Lung (tissue), 12 donors: Measurements from ENCODE around the gene ELFN1. TPM values are rescaled to one million over a fixed set of nuclear protein-coding genes. Genes with fewer than 3 reads are reported as not detected.

ENCODE experiments used
- ATAC-seq: fragments of 200-7000 bp; cut with Tn5 transposase; one replicate; pipeline ENCODE4 v1.9.1; 2020; ENCODE audit warnings: moderate number of reproducible peaks; ENCODE audit not compliant: insufficient read depth, low FRiP score
- DNase-seq, 3 donors: peaks; one replicate each; pipeline ENCODE4 v3.0.0-alpha.2; 2013 to 2017
- H3K27ac ChIP-seq, 2 donors: one replicate each; pipeline ENCODE4 v1.5.1; 2013; ENCODE audit warnings: mild to moderate bottlenecking in 2 of 2, moderate library complexity in 2 of 2, control low read depth in 1 of 2, inconsistent platforms in 1 of 2, low read depth in 1 of 2, low read length in 1 of 2
- H3K27me3 ChIP-seq, 3 donors: one replicate each; pipeline ENCODE4 v1.5.1; 2013; ENCODE audit warnings: low read length in 2 of 3; ENCODE audit not compliant: control insufficient read depth in 3 of 3, insufficient read depth in 3 of 3
- H3K36me3 ChIP-seq, 4 donors: one replicate each; pipeline ENCODE4 v1.5.1; 2013; ENCODE audit warnings: low read length in 4 of 4, mild to moderate bottlenecking in 1 of 4, moderate library complexity in 1 of 4; ENCODE audit not compliant: control insufficient read depth in 4 of 4, insufficient read depth in 4 of 4
- H3K4me1 ChIP-seq, 5 donors: one replicate each; pipeline ENCODE4 v1.5.1; 2013; ENCODE audit warnings: low read length in 5 of 5, mild to moderate bottlenecking in 2 of 5, moderate library complexity in 1 of 5; ENCODE audit not compliant: control insufficient read depth in 5 of 5, insufficient read depth in 5 of 5
- H3K4me3 ChIP-seq: one replicate; pipeline ENCODE4 v1.5.1; 2013; ENCODE audit warnings: mild to moderate bottlenecking, control low read depth, moderate library complexity
- H3K9ac ChIP-seq, 2 donors: one replicate each; pipeline ENCODE4 v1.5.1; 2013; ENCODE audit warnings: low read length in 2 of 2, control low read depth in 1 of 2; ENCODE audit not compliant: insufficient read depth in 1 of 2
- H3K9me3 ChIP-seq, 4 donors: one replicate each; pipeline ENCODE4 v1.5.1; 2013; ENCODE audit warnings: low read length in 3 of 4, mild to moderate bottlenecking in 1 of 4, moderate library complexity in 1 of 4; ENCODE audit not compliant: control insufficient read depth in 4 of 4, insufficient read depth in 3 of 4
- WGBS, 2 donors: extraction: QIAGEN DNeasy Blood & Tissue Kit; methylation state at CpG; one replicate each; pipeline ENCODE4 v1.1.7; 2013; 5-methylcytosine and 5-hydroxymethylcytosine counted together
- polyA plus RNA-seq, 2 donors: library from polyadenylated mRNA; stranded (reverse); fragments of 200-250 nt; gene quantifications; one replicate each; pipeline ENCODE4 v1.2.1, GENCODE V29; 2013
- total RNA-seq, 2 donors: library from RNA; depleted of rRNA in 1 of 2; stranded (reverse); fragments of >200 nt in 1 of 2; gene quantifications; one replicate each; pipeline ENCODE4 v1.2.1, GENCODE V29; 2014 to 2021
- TF ChIP-seq, protein P1 (sequence below): IDR thresholded peaks from 2 replicates; pipeline ENCODE4 v1.5.1; 2012; ENCODE audit warnings: mild to moderate bottlenecking; ENCODE audit errors: control extremely low read depth, extremely low read depth
- donor health status: control.
- donor health status: control.
- donor health status: Bipolar disorder and iron deficiency.
- donor health status: healthy.
- donor health status: DM: yes; HTN: yes; CAD: no.

Gene ELFN1
- total and polyA plus RNA-seq, 4 donors: 0.43 to 1.4 (median 1.0) TPM

DNA sequence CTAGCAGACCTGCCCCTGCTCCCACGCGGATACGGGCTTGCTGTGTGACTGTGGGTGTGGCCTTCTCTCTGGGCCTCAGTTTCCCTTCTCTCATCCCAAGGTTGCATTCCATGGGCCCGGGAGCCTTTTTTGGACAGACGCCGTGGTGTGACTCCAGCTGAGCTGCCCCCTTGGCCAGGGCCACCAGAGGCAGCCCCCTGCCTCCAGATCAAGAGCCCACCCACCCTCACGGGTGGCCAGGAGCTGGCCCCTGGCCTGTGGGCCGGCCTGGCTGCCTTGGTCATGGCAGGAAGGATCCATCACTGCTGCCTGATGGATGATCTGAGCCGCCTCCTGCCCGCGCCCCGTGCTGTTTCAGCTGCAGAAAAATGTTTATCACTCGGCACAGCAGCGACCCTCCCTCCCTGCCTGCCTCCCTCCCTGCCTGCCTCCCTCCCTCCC is 27.8 kb upstream of the ELFN1 start:
- peaks cover 0 to 8% (median 5%) of the 10 kb centered on the region in 3 donors for H3K27me3 ChIP-seq
- WGBS, 2 donors: 34 to 40% methylated on average over 12 to 14 of the region's 14 CpGs
- ATAC-seq: no peak
- H3K9me3 ChIP-seq: peaks cover 0 to 18% (median 2%) of the 10 kb centered on the region in 4 donors
- H3K4me3 ChIP-seq: no peak overlapping the region
- no peak overlapping the region for H3K9ac ChIP-seq
- no peaks in the 10 kb centered on the region for H3K36me3 ChIP-seq
- H3K27ac ChIP-seq: no peak overlapping the region
- TF ChIP-seq, protein P1, sequence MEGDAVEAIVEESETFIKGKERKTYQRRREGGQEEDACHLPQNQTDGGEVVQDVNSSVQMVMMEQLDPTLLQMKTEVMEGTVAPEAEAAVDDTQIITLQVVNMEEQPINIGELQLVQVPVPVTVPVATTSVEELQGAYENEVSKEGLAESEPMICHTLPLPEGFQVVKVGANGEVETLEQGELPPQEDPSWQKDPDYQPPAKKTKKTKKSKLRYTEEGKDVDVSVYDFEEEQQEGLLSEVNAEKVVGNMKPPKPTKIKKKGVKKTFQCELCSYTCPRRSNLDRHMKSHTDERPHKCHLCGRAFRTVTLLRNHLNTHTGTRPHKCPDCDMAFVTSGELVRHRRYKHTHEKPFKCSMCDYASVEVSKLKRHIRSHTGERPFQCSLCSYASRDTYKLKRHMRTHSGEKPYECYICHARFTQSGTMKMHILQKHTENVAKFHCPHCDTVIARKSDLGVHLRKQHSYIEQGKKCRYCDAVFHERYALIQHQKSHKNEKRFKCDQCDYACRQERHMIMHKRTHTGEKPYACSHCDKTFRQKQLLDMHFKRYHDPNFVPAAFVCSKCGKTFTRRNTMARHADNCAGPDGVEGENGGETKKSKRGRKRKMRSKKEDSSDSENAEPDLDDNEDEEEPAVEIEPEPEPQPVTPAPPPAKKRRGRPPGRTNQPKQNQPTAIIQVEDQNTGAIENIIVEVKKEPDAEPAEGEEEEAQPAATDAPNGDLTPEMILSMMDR: no peak
- H3K4me1 ChIP-seq: peaks cover 0 to 11% (median 0%) of the 10 kb centered on the region in 5 donors
- peak; percentile 12 to 69 (median 15) for DNase-seq

DNA sequence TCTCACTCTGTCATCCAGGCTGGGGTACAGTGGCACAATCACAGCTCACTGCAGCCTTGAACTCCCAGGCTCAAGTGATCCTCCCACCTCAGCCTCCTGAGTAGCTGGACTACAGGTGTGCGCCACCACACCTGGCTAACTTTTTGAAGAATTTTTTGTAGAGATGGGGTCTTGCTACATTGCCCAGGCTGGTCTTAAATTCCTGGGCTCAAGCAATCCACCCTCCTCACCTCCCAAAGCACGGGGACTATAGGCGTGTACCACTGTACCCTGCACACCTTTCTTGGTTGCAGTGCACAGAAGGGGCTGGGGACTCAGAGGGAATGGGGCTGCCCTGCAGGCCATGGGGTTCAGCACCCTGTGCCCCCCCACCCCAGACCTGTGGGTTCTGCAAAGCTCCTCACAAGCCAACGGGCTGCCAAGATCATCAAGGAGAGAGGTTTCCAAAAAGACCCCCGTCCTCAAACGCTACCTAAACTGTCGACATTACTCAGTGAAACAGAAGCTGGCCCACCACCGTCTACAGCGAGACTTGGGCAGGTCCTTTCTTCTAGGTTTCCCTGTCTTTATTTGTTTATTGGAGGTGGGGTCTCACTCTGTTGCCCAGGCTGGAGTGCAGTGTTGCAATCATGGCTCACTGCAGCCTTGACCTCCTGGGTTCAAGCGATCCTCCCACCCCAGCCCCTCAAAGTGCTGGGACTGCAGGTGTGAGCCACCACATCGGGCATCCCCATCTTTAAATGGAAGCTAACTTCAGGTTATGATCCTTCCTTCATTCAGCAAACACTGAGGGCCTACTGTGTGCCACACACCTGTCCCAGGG is 26.6 kb upstream of the ELFN1 start:
- Histone ChIP-seq H3K9ac (no peak overlapping the region), H3K4me3 (no peak overlapping the region), H3K27ac (no peak overlapping the region), H3K4me1 (peaks cover 0 to 23% (median 4%) of the 10 kb centered on the region in 5 donors), H3K9me3 (peaks cover 0 to 9% (median 0%) of the 10 kb centered on the region in 4 donors), H3K36me3 (no peaks in the 10 kb centered on the region), H3K27me3 (peaks cover 0 to 12% (median 5%) of the 10 kb centered on the region in 3 donors)
- no peak for ATAC-seq
- TF ChIP-seq, protein P1: no peak
- 89 to 94% methylated on average over 11 of the region's 11 CpGs for WGBS, 2 donors
- no peak for DNase-seq

DNA sequence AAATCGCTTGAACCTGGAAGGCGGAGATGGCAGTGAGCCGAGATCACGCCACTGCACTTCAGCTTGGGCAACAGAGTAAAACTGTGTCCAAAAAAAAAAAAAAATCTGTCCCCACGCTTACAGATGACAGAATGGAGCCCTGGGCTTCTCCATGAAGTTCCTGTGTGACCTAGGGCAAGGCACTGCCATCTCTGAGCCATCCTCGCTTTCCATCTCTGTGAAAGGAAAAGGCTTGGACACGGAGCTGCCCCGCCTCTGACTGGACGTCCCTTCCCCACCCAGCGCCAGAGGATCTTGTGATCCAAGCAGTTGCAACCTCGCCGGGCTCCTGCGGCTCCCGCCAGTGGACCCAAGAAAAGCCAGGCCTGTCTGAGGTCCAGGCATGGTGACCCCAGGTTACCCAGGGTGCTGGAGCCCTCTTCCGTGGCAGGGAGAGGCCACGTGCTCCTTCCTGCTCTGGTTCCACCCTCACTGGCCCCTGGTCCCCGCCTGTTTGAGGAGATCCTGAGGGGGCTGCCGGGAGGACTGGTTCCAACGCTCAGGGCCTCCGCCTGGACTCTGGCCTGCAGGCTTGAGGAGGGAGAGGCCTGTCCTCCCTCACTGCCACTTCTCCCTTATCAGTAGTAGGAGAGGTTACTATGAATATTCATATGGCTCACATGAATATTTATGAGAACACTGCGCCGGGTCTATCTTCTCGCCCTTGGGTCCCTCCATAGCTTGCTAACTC is 25.6 kb upstream of the ELFN1 start:
- Histone ChIP-seq H3K36me3 (no peaks in the 10 kb centered on the region), H3K9ac (no peak overlapping the region), H3K27ac (no peak overlapping the region), H3K4me1 (peaks cover 0 to 29% (median 4%) of the 10 kb centered on the region in 5 donors), H3K9me3 (peaks cover 0 to 7% (median 0%) of the 10 kb centered on the region in 4 donors), H3K27me3 (peaks cover 3 to 17% (median 5%) of the 10 kb centered on the region in 3 donors), H3K4me3 (no peak overlapping the region)
- TF ChIP-seq, protein P1: no peak
- ATAC-seq (no peak), DNase-seq (peak in 1 of 3 donors; percentile 4)
- WGBS, 2 donors: 79 to 92% methylated on average over 23 of the region's 23 CpGs
